ELF-1 (cell line): ENCODE measurements around the gene ADIPOQ.
"Not testable (repeated sequence)": the region's sequence is repeated elsewhere in the genome, so short reads cannot be mapped to it uniquely, and the experiment has no call there.

Experiments
- DNase-seq: peaks from one replicate; pipeline ENCODE4 v3.0.0-alpha.2; 2016; ENCODE audit warnings: low read depth, low spot score

The ADIPOQ gene

DNA sequence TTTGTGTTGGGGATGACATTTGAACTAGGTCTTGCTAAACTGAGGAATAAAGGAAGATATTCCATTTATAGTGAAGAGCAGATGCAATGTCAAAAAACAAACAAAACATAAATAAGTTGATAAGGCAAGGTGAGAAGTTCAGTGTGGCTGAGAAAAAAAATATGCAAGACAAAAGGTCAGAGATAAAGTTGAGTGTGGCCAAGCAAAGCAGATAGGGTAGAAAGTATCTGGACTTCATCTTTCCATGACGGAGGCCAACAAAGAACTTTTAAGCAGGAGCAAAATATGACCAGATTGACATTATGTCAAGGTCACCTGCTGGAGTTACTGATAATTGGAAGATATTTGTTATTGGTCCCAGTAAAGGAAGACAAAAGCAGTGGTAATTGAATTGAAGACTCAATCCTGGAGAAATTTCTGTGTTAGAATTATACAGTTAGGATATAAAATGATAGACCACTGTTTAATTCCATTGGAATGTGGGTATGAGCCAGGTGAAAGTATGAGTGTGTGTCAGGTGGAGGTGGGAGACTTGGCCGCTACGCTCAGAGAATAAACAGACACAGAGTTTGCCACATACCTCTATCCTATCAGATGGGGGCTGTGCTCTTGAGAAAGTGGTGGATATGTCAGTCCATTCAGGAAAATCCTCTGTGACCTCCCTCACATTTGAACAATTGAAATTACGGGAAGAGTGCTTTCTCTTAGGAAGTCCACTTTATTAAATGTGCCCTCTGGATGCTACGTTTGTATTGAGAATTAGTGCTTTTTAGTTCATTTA, 28.1 kb downstream of the ADIPOQ start:
- no peak for DNase-seq

DNA sequence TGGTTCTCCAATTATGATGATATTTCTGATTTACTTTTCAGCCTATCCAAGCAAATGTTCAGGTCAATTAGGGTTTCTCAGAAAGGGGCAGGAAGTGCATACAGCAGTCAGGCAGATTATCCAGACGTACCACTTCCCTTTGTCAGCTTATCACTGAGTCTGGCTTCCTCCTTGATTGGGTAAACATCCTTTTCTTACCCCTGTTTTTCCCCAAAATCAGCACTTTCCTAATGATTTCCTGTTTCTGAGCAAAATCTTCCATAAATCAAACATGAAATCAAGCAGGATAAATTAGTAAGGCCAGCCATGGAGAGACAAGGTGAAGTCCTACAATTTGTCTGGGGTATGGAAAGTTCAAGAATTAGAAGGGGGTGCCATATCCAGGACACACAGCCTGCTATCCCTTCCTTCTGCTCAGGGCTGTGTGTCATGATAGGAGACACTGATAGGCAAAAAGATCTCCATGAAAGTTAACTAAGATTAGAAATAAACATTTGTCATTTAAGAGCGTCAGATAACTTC, 29.0 kb downstream of the ADIPOQ start:
- DNase-seq: no peak

DNA sequence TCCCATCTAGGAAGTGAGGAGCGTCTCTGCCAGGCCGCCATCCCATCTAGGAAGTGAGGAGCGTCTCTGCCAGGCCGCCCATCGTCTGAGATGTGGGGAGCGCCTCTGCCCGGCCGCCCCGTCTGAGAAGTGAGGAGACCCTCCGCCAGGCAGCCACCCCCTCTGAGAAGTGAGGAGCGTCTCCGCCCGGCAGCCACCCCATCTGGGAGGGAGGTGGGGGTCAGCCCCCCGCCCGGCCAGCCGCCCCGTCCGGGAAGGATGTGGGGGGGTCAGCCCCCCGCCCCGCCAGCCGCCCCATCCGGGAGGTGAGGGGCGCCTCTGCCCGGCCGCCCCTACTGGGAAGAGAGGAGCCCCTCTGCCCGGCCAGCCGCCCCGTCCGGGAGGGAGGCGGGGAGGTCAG, 31.3 kb downstream of the ADIPOQ start:
- not testable (repeated sequence) for DNase-seq

DNA sequence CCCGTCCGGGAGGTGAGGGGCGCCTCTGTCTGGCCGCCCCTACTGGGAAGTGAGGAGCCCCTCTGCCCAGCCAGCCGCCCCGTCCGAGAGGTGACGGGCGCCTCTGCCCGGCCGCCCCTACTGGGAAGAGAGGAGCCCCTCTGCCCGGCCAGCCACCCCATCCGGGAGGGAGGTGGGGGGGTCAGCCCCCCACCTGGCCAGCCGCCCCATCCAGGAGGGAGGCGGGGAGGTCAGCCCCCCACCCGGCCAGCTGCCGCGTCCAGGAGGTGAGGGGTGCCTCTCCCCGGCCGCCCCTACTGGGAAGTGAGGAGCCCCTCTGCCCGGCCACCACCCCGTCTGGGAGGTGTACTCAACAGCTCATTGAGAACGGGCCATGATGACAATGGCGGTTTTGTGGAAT, 31.7 kb downstream of the ADIPOQ start:
- DNase-seq: not testable (repeated sequence)

DNA sequence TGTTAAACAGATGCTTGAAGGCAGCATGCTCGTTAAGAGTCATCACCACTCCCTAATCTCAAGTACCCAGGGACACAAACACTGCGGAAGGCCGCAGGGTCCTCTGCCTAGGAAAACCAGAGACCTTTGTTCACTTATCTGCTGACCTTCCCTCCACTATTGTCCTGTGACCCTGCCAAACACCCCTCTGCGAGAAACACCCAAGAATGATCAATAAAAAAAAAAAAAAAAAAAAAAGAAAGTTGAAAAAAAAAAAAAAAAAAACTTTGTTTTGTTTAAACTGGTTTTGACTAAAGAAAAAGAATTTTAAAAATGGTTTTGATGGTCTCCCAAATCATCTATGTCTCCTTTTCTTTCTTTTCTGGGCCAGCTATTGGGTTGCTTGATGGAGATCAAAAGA, 32.3 kb downstream of the ADIPOQ start:
- DNase-seq: not testable (repeated sequence)

DNA sequence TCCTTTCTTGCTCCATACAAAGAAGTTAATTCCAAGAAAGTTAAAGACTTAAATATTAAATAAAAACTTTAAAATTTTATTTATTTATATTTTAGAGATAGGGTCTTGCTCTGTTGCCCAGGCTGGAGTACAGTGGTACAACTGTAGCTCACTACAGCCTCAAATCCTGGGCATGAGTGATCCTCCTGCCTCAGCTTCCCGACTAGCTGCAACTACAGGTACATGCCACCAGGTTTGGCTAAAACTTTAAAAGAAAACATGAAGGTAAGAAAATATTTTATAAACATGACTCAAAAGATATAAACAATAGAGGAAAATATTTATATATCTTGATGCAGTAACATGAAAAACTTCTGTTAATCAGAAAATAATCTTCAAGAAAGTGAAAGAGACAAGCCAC, 33.2 kb downstream of the ADIPOQ start:
- no peak for DNase-seq

DNA sequence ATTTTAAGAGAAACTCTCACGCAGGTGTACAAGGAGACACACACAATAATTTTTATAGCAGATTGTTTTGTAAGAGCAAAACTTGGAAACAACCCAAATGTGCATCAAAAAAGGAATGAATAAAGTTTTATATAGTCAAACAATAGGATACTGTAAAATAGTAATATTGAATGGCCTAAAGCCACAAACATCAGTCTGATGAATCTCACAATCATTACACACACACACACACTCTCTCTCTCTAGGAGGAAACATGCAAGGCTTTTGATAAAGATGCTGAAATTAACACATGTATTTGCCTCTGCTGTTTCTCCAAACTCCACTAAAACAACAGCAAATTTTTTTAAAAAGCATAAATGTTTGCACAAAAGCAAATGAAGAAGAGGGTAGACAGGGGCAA, 37.3 kb downstream of the ADIPOQ start:
- no peak for DNase-seq

DNA sequence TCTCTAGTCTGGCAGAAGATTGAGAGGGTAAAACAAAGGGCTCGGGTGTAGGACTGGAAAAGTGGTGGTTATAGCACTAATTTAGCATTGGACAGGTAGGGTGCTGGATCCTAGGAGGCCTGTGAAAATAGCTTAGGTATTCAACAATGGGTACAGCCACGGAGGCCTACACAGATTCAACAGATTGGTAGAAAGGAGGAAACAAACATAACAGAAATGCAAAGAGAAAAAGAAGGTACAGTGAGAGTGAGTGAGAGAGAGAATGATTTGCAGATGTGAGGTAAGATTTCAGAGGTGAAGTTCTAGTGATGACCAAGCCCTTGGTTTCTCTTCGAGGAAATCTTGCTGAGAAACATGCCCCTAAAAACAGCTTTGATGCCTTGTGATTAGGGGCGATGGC, 37.9 kb downstream of the ADIPOQ start:
- no peak for DNase-seq

DNA sequence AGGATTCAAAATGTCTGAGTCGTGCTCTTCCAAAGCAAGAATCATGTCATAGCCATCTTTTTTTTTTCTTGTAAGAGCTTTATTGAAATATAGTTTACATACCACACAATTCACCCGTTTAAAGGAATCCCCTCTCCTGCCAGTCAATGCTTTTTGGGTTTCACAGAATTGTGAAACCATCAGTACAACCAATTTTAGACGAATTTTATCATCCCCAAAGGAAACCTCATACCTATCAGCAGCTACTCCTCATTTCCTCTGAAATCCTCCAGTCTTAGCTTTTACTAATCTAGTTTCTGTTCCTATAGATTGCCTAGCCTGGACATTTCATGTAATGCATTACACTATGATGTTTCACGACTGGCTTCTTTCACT, 39.6 kb downstream of the ADIPOQ start:
- no peak for DNase-seq

DNA sequence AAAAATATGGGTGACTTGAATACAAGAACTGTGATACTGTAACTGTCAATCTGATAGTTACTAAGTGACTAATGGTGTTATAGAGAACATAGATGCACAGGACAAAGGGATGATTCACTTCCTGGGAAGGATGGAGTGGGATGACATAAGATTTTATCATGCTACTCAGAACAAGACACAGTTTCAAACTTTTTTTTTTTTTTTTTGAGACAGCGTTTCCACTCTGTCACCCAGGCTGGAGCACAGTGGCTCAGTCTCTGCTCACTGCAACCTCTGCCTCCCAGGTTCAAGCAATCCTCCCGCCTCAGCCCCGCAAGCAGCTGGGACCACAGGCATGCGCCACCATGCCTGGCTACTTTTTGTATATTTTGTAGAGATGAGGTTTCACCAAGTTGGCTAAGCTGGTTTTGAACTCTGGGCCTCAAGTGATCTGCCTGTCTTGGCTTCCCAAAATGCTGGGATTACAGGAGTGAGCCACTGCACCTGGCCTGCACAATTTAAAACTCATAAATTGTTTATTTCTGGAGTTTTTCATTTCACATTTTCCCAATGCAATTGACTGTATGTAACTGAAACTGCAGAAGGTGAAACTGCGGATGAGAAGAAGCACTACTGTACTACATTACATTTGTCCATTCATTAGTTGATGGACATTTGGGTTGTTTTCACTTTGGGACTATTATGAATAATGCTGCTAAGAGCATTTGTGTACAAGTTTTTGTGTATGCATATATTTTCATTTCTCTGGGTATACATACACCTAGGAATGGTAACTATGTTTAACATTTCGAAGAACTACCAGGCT, 40.6 kb downstream of the ADIPOQ start:
- no peak for DNase-seq

DNA sequence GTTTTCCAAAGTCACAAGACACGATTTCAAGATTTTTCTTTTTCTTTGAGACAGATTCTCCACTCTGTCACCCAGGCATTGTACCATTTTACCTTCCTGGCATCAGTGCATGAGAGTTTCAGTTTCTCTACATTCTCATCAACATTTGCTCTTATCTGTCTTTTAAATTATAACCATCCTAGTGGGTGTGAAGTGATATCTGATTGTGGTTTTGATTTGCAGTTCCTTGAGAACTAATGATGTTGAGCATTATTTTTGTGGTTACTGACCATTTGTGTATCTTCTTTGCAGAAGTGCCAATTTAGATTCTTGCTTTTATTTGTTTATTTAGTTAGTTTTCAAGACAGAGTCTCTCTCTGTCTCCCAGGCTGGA, 41.2 kb downstream of the ADIPOQ start:
- no peak for DNase-seq

DNA sequence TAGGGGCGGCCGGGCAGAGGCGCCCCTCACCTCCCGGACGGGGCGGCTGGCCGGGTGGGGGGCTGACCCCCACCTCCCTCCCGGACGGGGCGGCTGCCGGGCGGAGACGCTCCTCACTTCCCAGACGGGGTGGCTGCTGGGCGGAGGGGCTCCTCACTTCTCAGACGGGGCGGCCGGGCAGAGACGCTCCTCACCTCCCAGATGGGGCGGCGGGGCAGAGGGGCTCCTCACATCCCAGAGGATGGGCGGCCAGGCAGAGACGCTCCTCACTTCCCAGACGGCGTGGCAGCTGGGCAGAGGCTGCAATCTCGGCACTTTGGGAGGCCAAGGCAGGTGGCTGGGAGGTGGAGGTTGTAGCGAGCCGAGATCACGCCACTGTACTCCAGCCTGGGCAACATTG, 42.4 kb downstream of the ADIPOQ start:
- DNase-seq: not testable (repeated sequence)

DNA sequence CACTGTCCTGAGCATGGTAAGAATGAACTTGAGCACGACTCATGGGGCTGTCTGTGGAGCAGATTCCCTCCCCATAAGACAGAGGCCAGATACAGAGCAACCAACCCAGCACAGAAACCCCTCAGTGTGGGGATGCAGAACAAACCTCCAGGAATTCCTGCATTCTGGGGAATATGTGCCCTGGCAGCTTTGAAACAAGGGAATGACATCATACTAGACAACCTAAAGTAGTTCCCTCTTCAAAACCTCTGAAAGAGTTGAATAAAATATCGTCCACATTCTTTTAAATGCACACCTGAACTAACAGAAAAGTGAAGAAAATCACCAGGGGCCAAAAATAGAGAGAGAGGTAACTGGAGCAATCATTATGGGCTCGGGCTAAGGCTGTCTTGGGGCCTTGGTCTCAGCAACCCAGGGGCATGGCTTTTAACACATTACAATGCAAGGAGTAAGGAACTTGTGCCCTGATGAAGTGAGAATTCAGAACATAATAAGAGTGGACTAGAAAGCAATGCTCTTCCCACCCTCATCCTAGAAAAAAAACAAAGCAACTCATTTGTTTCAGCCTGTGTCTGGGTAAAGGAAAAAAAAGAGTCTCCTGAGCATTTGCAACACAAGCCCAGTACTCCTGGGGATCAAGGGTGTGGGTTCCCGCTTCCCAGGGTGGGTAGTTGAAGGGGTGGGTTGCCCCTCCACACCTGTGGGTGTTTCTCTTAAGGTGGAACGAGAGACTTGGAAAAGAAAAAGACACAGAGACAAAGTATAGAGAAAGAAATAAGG, 43.9 kb downstream of the ADIPOQ start:
- DNase-seq: no peak

DNA sequence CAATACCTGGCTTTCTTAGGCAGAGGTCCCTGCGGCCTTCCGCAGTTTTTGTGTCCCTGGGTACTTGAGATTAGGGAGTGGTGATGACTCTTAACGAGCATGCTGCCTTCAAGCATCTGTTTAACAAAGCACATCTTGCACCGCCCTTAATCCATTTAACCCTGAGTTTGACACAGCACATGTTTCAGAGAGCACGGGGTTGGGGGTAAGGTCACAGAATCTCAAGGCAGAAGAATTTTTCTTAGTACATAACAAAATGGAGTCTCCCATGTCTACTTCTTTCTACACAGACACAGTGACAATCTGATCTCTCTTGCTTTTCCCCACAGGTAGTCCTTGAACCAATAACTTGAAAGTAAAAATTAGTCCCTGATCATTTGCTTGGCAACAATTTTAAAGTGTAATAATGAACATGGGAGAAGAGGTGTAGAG, 45.0 kb downstream of the ADIPOQ start:
- DNase-seq: not testable (repeated sequence)

DNA sequence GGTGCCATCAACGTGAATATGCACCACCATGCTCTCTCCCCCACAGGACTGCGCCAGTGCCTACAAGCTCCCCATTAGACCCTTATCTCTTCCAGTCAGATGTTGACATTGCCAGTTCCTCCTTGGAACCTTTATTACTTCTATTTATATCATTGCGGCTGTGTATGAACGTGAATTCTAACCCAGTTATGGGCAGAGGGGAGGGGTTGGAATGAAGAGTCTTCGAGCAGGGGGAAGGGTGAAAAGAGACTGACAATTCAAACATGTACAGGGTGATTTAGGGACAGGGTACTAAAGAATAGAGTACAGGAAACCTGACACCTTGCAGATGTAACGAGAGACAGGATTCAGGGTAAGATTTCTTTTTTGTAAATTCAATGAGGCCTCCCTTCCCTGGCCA, 46.1 kb downstream of the ADIPOQ start:
- DNase-seq: no peak

DNA sequence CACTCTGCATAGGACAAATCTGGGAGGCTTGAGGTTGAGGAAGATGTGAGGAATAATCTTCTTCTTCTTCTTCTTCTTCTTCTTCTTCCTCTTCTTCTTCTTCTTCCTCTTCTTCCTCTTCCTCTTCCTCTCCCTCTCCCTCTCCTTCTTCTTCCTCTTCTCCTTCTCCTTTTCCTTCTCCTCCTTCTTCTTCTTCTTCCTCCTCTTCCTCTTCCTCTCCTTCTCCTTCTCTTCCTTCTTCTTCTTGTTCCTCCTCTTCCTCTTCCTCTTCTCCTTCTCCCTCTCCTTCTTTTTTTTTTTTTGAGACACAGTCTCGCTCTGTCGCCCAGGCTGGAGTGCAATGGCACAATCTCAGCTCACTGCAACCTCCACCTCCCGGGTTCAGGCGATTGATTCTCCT, 47.2 kb downstream of the ADIPOQ start:
- not testable (repeated sequence) for DNase-seq

DNA sequence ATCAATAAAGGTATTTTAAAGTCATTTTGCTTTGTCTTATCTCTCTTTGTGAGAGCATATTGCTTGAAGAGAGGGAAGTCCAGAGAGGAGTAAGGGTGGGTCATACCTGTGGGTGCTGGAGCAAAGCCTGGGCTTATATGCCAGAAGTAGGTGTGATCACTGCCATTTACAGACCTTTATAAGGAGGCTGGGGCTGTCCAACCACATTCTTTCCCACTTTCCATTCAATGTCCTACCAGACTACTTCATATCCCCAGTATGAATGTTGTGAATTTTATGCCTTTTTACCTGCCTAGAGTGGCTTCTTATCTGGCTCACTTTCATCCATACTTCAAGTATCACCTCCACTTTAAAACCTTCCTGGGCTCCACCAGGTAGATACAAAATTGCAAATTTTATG, 48.4 kb downstream of the ADIPOQ start:
- DNase-seq: no peak

DNA sequence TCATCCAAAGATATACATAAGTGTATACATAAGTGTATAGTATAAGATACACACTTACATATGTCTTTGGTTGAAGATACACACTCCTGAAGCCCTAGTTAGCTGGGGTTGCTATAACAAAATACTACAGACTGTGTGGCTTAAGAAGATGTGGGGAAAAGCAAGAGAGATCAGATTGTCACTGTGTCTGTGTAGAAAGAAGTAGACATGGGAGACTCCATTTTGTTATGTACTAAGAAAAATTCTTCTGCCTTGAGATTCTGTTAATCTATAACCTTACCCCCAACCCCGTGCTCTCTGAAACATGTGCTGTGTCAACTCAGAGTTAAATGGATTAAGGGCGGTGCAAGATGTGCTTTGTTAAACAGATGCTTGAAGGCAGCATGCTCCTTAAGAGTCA, 50.6 kb downstream of the ADIPOQ start:
- DNase-seq: not testable (repeated sequence)

DNA sequence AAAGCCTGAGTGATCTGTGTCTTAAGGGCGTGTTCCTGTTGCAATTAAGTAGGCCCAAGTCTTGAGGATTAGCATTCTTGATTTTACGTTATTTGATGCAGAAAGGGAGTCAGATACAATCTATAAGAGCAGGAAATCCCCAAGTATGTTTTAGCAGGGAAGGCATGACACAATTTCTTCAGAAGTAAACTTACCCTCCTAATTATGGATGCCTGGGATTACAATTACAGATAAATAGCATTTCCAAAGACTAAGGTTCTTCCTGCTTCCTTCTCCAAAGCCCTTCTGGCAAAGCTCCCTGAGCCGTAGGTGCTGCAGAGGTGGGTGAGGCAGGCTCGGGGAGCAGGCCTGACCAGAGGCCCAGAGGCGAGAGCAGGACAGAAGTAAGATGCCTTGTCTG, 52.9 kb downstream of the ADIPOQ start:
- DNase-seq: peak; percentile 61

DNA sequence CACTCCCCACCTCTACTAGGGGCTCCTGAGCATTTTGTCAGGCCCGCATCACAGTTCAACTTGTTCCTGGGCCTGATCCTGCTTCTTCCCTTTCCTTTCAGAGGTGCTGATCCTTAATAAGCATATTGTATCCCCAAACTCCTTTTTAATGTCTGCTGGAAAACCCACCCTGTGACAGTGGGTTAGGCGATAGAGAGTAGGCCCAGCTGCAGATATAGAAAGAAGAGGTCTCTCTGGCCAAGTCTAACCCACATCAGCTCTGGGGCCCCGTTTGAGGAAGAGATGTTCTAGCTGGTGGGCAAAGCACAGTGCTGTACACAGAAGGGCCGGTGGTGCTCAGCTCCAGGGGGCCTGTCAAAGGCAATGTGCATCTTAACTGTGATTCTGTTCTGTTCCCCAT, 53.5 kb downstream of the ADIPOQ start:
- DNase-seq: no peak

DNA sequence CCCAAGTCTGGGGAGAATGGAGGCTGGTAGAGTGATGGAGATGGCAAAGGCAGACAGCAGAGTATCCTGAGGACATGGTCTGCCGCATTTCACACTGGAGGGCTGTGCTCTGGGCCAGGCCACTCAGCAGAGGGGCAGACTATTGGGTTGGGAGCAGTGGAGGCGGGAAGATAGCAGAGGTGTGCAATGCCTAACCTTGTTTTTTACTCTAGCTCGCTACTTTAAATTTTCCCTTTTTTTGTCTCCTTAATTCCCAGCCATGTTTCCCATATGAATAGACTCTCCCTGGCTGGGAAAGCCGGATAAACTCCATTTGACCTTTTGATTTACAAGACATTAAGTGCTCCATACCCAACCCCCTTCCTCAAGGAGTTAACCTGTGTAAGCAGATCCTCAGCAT, 54.4 kb downstream of the ADIPOQ start:
- peak; percentile 59 for DNase-seq

DNA sequence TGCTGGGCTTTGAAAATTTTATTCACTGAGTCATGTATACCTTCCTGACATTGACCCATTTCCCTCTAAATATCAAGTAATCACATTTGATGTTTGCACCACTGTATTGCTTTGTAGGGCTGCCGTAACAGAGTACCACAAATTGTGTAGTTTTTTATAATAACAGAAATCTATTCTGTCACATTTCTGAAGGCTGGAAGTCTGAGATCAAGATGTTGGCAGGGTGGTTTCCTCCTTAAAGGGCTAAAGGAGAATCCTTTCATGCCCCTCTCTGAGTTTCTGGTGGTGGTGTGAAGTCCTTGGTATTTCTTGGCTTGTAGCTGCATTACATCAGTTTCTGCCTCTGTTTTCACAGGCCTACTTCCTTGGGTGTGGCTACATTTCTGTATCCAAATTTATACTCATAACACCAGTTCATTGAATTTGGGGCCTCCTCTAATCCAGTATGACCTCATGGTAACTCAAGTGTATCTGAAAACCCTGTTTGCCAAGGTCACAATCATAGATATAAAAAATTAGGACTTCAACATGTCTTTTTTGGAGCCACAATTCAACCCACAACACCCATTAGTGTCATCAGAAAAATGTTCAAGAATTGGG, 58.7 kb downstream of the ADIPOQ start:
- no peak for DNase-seq
